LHCN-M2 (cell line): Measurements from ENCODE around the gene UBE2E1. TPM values are rescaled to one million over a fixed set of nuclear protein-coding genes. Genes with fewer than 3 reads are reported as not detected.

ENCODE experiments used
- DNase-seq: peaks from one replicate; pipeline ENCODE4 v3.0.0-alpha.2; 2012; ENCODE audit warnings: low read depth
- total RNA-seq: library from RNA; depleted of rRNA; stranded (reverse); fragments of >200 nt; gene quantifications from 2 replicates; pipeline ENCODE4 v1.2.3, GENCODE V29; 2014

The UBE2E1 gene
- total RNA-seq, 1 experiment from 2014 or later: 65.8 TPM

DNA sequence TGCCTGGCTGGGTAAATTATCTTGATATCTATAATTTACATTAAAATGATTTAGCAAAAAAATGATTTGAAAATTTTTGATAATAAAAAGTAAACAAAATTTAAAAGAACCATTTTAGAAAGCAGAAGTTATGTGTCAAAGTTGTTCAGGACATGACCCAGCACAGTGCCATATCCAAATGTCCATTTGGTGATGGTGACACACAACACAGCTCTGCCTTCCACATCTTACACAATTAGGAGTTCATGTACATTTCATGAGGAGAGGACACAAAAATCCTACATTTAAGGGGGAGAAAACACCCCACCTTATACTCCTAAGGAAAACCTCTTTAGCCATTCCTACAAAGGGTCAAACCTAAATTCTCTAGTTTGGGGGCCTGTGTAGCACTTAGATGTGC lies 10.7 kb upstream of the UBE2E1 start:
- no peak for DNase-seq

DNA sequence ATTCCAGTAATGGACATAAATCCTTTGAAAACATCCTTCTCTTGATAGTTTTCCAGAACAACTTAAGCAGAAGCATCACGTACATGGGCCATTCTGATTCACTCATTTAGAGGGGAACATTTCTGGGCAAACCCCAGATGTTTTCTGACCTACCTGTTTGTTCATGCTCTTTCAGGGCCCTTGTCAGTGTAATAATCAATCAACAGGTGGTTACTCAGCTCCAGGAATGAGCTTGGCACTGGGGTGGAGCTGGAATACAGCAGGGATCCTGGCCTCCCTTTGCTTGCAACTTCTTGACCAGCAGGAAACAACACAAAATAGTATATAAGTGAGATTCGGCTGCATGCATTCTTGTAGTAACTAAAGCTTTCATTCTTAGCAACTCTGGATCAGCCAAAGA lies 9.2 kb upstream of the UBE2E1 start:
- no peak for DNase-seq

DNA sequence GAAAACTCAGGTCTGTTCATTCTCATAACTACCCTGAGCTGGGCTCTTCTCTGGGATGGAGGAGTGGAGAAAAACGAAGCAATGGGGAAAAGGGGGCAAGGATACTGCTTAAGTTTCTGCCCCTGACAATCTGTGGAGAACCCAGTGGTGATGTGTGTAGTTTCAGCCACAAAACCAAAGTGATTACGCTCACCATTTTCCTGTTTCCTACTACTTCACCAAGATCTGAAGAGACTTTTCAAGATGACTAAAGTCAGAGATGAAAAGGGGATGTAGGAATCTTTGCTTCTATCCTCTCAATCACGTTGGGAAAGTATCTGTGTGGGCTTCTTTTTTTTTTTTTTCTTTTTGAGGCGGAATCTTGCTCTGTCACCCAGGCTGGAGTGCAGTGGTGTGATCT lies 8.3 kb upstream of the UBE2E1 start:
- no peak for DNase-seq

DNA sequence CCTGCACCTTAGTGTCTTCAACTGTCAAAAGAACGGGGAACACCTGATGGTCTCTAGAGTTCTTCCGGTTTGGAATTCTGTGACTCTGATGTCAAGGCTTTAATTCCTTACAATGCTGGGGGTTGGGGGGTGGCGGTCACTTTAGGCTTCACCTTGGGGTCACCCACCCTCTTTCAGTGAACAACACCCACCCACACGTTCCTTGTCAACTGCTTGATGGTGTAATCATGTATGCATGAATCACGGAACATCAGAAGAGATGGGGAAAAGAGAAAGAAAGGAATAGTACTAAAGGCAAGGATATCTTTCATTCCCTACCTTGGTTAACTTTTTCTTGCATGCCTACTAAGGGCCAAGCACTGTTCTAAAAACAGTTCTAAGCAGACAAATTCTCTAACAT lies 7.3 kb upstream of the UBE2E1 start:
- DNase-seq: no peak

DNA sequence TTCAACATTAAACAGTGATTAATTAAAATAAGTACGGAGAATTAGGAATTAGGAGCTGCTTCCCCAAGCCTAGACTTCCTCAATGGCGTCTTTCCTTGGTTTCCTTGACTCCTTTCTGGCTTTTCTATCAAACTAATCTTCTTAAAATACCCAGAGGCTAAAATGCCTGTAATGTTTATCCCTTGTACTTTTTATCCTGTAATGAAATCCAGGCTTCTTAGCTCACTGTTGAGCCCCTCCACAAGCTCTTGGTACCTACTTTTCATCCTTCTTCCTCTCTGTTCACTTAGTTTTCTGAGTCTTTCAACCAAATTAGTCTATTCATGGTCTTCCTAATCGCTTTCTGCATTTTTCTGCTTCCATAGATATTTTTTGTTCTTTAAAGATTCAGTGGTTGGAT lies 6.9 kb upstream of the UBE2E1 start:
- no peak for DNase-seq

DNA sequence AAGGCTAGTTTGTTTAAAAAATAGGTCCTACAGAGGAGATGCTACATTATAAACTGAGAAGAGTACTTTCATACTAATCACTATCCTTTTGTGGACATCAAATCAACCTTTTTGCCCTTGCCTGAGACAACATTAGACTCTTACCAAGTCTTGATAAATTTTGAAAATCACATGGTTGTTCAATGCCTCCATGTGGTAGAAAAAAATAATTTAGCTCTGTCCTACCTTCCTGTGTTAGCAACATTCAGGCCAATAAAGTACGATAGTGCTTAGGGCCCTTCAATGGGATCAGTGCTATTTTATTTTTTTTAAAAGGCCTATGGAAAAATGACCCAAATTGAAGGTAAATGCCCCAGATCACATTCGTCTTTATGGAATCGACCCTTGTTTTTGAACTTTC lies 5.0 kb upstream of the UBE2E1 start:
- peak; percentile 33 for DNase-seq

DNA sequence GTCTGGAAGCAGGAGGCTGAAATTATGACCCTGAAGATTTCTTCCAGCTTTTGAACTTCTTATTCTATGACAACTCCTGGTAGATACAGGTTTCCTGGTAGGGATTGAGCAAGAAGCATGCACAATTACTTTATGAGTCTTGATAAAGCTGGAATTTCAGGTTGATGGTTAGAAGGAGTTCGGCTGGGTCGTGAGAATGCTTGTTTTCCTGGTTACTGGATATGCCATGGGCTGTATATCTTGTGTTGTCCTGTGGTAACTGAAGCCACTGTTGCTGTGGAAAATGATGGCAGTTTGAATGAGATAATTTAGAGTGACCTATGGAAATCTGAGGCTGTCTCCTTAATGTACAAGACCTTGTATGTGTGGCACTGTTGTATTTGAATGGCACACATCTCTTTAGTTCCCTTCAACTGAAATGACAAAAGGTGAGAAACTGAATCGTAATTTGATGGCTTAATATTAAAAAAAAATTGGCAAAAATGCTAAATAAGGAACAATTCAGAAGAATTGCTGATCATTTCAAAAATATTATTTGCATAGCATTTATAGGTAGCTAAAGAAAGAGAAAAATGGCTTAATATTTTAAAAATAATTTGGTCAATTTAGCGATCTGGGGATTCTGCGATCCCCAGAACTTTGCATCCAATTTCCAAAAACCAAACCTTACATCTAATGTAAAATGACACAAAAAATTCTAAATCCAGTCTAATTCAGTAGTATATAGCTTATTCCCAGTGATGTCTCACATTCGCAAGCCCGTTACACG lies 1.1 kb upstream of the UBE2E1 start:
- no peak for DNase-seq

DNA sequence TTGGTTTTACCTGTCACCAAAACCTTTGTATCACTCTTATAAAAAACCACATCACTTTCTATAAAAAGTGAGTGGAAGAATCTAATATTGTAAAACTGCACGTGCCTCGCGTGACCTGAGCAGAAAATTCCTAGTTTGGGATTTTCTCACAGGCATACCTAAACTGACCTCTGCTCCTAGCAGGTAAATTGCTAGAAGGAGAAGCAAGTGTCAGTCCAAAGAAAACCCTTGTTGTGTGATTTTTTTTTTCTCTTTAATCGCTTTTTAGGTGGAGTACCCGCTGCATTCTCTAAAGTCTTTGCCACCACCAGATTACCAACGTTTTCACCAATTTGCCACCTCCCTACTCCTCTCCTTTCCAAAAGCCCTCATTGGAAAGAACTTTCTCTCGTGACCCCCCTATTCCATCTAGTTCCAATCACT lies 534 bp upstream of the UBE2E1 start:
- DNase-seq: no peak

DNA sequence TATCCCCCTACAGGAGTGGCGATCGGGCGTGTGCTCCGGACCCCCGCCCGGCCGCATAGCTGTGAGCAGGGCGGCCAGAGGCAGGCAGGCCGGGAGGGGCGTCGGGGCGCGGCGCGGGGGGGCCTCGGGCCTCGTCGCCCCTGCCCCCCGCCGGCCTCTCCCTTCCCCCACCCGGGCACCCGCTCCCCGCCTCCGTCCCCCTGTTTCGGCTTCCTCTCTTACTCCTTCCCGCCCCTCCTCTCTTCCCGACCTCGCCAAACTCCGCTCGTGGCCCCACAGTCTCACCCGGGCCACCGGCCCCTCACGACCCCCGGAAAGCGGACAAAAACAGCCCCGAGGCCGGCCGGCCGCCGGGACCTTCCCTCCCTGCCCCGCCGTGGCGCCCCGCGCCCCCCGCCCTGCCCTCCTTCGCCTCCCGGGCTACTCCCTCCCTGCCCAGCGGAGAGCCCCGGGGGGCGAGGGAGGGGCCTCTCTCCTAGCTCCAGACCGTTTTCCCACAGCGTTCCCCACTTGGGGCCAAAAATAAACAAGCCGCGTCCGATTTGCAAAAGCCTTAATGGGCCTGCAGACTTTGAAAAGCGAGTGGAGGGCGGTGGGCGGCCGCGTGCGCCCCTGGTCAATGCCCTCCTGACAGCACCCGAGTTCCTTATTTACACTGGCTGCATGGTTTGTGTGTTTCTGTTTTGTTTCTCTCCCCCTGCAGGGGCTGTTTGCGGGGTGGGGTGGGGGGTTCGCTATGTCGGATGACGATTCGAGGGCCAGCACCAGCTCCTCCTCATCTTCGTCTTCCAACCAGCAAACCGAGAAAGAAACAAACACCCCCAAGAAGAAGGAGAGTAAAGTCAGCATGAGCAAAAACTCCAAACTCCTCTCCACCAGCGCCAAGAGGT lies 1.0 kb downstream of the UBE2E1 start:
- DNase-seq: peak; percentile 15

DNA sequence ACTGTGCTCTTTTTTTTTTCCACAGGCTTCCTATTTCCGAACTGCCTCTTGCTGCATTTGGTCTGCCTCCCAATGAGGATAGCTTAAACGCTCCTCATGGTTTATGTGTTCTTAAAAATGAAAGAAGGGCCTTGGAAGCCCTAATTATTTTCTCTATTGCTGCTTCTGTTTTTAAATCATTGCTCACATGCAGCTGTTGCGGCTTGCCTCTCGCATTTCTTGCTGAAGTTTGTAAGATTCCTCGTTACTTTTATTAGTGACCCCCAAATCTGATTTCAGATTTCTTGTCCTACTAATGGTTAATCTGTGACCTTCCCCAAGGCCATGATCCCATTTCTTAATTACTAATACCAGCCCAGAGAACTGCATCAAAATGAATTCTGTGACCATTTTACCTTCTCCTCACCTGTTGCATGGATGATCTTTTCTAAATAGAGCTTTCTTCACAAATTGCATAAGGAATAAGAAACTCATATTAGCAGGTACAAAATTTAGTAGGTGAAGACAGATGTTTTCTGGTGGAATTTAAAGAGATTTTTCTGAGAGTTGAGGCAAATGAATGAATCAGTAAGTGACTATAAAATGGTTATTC lies 1.8 kb downstream of the UBE2E1 start:
- DNase-seq: peak; percentile 43

DNA sequence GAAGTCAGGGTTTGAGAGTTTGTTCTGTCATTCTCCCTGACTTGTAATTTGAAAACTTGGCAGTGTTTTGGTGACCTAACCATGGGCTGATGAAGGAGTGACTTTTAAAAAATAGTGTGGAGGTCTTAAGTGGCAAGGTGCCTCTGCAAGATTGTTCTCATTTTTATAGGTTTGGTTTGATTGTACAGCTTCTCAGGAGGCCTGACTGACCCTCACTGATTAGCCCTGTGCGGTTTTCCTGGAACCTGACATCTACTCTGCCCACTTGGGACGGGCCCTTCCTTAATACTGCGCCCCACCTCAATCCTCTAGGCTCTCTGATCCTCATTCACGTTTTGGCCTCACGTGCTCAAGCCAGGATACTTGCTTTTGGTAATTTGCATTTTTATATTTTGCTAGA lies 2.8 kb downstream of the UBE2E1 start:
- DNase-seq: no peak

DNA sequence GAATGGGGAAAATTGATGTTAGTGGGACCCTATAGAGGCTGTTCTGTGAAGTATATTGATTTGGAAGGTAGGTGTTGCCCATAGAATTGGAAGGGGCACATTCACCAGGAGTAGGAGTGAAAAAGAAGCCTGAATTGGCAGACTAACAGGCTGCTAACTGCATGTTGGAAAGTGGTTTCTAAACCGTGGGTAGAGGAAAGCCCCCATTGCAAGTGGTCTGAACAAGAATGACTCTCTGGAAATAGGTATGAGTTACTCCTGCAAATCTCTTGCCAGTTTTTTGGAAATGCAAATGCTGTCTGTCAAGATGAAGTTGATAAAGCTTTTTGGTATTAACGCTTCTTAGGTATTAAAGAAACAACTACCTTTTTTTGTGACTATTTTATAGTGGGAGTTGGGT lies 3.5 kb downstream of the UBE2E1 start:
- no peak for DNase-seq

DNA sequence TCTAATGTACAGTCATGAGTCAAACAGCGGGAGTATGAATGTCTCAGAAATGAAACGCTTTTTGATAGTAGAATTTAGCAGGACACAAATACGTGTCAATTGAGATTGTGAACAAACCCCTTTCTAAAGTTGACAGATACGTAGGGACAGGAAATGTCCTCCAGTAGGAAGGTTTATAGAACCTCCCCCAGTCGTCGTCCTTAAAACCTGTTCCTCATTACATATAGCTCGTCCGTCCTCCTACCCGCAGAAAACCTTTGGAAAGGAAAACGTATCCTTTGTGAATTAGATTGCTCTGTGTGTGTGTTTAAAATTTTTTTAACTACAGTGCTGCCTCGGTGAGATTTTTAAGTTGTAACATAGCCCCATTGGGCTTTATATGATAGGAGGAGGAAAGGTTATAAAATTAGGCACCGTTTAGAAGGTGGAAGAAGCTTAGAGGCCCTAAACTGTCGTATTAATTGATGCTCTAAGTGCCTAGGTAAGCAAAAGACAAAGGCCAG lies 4.1 kb downstream of the UBE2E1 start:
- no peak for DNase-seq

DNA sequence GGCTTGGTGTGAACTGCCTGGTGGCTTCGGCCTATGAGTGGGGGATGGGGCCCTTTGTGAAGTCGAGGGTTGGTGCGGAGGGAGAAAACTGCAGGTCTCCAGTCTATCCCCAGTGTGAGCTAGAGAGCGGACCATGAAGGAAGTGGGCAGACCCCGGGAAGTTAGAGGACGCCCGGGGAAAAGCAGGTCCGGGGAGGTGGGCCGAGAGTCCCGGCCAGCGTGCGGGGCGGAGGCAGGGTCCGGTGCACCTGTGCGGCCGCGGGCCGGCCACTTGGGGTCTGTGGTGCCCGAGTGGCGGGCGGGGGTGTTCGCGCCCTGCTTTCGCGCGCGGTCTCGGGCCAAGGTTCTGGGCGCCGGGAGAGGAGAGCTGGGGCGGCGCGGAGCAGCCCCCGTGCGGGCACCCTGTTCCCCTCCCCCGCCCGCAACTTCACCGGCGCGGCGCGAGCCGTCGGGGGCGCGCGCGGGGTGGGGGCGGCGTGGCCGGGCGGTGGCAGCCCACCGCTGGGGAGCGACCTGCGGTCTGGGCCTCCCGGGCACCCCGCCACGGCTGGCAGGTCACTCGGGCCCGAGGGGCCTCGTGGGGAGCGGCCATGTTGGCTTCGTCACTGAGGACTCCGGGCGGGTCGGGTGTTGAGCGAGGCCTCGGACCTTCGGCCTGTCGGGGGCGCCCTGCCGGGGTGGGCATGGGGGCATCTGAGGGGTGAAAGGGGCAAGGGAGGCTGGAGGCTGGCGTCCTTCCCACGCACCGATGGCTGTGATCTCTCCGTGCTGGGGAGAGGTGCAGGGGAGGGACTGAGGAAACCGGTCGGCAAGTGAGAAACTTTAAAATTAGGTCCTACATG lies 4.8 kb downstream of the UBE2E1 start:
- DNase-seq: peak; percentile 27

DNA sequence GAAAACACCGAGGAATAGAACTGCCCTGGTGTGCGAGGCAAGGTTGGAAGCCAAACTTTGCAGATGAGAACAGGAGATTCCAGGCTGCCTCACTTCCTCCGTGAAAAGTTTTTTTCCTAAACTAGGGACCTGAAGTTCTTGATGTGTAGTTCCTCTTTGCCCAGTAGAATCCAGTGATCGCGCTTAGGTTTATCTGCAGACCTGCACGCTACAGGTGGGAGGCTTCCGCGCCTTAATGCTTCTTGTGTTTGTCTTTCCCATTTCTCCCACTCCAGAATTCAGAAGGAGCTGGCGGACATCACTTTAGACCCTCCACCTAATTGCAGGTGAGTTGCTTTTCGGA lies 5.4 kb downstream of the UBE2E1 start:
- DNase-seq: no peak

DNA sequence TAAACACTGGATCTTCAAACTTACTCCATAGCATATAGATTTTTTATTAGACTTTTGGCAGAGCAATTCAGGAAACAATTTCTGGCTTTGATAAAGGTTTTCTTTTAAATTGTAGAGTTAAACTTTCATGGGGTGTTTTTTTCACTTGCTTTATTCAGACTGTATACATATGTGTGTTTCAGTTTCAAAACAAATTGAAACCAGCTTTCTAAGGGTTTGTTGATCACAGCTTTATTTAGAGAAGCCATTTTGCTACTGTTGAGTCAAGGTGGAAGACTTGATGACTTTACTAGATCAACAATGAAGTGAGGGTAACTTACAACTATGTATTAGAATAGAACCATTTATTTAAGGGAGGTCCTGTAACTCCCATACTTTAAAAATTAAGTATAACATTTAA lies 6.2 kb downstream of the UBE2E1 start:
- DNase-seq: no peak

DNA sequence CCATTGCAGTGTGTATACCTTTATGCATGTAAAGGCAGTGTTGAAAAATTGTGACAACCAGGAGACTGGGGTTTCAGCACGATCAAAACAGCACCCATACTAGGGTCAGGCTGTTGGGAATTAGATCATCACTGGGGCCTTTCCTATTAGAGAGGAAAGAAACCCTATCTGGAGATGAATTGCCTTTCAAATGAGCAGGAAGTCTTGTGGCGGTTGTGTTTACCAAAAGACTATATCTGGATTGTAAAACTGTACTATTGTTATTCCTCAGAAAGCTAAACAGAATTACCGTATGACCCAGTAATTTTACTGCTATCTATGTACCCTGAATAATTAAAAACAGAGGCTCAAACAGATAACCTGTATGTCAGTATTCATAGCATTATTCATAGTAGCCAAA lies 10.1 kb downstream of the UBE2E1 start:
- no peak for DNase-seq

DNA sequence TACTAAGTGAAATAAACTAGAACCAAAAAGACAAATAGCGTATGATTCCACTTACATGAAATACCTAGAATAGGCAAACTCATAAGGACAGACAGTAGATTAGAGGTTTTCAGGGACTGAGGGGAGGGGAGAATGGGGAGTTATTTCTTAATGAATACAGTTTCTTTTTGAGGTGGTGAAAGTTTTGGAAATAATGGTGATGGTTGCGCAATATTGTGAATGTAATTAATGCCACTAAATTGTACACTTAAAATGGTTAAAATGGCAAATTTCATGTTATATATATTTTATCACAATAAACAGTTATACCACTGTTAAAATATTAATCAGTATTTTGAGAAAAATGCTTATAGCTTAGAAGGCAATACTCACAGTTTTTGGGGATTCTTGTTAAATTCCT lies 11.0 kb downstream of the UBE2E1 start:
- no peak for DNase-seq

DNA sequence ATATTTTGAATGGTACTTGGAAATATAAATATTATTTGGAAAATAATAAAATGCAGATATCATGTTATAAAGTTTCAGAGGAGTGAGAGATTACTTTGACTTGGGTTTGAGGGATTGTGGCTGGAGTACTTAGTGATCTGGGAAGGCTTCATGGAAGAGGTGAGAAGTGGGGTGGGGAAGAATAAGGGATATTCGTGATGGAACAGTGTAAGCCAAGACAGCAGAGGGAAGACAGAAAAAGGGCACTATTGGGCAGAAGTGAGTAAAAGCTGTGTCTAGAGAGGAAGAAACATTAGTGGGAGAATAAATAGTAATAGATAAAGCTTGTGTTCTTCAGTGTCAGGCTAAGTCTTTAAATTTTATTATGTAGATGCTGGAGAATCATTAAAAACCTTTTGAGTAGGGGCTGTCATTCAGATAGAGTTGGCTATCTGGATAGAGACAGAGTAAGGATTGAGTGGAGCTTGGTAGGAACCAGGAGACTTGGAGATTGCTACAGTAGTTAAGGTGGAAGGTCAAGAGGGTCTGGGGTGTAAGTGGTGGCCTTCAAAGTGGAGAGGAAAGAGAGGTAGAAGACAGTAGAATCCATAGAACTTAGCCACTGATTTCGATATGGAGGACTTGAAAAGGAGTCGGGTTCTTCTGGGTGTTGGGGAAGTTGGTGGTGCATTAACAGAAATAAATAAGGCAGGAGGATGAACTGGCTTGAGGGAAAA lies 11.9 kb downstream of the UBE2E1 start:
- DNase-seq: no peak

DNA sequence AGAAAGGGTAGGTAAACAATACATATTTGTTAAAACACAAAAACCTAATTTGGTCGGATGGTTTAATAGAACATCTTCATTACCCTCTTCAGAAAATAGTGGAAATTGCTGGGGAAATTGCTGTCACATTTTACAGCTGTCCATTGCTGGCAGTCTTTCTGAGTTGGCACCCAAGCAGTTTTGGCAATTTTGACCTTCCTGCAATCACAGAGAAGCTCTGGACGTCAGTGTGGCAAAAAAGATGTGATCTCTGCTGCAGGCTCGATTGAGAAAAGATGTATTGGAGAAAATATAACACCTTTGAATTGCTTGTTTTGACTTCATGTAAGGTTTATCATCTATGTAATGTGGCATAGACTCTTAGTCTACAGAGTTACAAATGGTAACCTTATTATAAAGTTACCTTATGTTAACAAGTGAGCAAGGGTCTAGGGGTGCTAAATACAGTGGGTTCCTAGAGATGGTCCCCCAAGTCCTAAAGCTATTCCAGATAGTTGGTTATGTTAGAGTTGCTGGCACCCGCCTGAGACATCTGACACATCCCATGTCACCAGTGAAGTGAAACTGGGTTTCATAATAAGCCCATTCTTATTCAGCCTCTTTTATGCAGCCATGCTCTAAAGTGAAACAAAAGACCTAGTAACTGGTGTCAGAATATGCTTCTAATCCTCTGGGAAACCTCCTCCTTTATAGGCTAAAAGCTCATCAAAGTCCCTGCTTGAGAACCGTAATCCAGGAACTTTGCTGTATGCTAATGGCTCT lies 14.0 kb downstream of the UBE2E1 start:
- no peak for DNase-seq
